GM10266 (cell line): ENCODE measurements around the gene ARHGEF25.
A peak's percentile ranks its signal among the peaks of the same experiment; 100 is the strongest.

Experiments
- DNase-seq: peaks from one replicate; pipeline ENCODE4 v3.0.0; 2012; ENCODE audit errors: extremely low spot score
- CTCF ChIP-seq: IDR thresholded peaks from 2 replicates; pipeline ENCODE4 v1.5.1; 2012; ENCODE audit warnings: mild to moderate bottlenecking, low read depth; ENCODE audit not compliant: control insufficient read depth, insufficient read depth; ENCODE audit errors: missing control alignments

ARHGEF25 gene

GRCh38 chr12:57580466-57580795, 30.8 kb upstream of the ARHGEF25 start:
- TF ChIP-seq CTCF, result no peak
- DNase-seq, result no peak

DNA sequence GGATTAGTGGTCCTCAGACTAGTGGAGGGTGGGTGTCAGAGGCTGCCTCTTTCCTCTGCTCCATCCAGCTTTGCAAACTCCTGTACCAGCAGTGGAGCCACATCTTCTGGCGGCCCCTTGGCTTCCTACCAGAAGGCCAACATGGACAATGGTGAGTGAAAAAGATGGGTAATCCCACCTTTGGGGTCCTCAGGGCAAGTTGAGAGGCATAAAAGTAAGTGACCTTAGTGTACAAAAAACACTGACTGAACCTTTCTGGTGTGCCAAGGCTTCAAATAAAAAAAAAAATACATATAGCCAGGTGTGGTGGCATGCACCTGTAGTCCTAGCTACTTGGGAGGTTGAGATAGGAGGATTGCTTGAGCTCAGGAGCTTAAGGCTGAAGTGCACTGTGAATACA, 29.4 kb upstream of the ARHGEF25 start:
- TF ChIP-seq CTCF, result no peak
- DNase-seq, result no peak

DNA sequence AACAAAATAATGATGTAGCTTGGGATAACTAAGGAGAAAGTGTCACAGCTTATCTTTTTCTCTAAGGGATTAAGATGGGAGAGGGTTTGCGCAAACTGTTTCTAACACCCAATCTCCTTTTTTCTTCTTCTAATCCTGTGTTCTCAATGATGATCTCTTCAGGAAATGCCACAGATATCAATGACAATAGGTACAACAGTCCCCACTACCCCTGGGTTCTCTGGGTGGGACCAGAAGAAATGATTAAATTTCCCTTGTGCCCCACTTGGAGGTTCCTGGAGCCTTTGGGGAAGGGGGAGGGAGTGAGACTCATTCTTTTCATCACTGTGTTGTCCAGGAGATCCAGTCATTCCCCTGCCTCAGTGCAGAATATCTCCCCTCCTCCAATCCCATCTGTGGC, 28.8 kb upstream of the ARHGEF25 start:
- TF ChIP-seq CTCF, result no peak

GRCh38 chr12:57583008-57583831, 28.0 kb upstream of the ARHGEF25 start:
- peak; percentile 93 for TF ChIP-seq CTCF
- DNase-seq, result peak; percentile 87

More for the DNA sequence above, 28.8 kb upstream of the ARHGEF25 start:
- no peak for DNase-seq

GRCh38 chr12:57584050-57584449, 27.2 kb upstream of the ARHGEF25 start:
- no peak for TF ChIP-seq CTCF
- DNase-seq, result no peak

- TF ChIP-seq CTCF, result no peak
- no peak for DNase-seq
Measured at GRCh38 chr12:57584690-57585089, 26.5 kb upstream of the ARHGEF25 start.

DNA sequence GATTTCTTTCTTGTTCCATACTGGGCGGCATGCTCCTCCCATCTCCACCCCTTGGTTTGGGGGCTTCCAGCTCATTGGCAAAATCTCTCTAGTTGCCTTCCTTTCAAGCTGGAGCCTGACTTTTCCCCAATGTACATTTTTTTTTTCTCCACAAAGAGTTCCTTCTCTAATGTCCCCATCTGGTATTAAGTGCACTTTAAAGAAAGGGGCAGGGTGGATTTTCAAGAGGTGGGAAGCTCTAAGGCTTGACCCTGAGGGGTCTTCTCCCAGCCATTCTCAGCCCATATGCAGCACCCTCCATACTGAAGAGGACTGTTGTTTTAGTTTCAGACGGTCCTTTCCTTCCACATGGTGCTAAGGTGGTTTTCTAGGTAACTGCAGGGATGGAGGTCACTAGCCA, 26.1 kb upstream of the ARHGEF25 start:
- no peak for TF ChIP-seq CTCF
- no peak for DNase-seq
